Gastrocnemius medialis (tissue), 4 donors: ENCODE measurements around the gene ARF3.

ENCODE experiments used
- CTCF ChIP-seq, 5 experiments: fragments of 450-650 bp in 3 of 5; fragments of 200-600 bp in 2 of 5; sonication (generic) in 2 of 5; IDR thresholded peaks in 4 of 5; conservative IDR thresholded peaks in 1 of 5; 1 replicate in 4 of 5; 2 replicates in 1 of 5; pipeline ENCODE4 v1.5.1; 2016 to 2019; ENCODE audit warnings: antibody characterized with exemption in 5 of 5, mild to moderate bottlenecking in 3 of 5, moderate library complexity in 3 of 5
- POLR2A ChIP-seq, 2 donors: fragments of 450-650 bp; IDR thresholded peaks; one replicate each; pipeline ENCODE4 v1.6.1; 2017; ENCODE audit warnings: antibody characterized with exemption in 2 of 2, mild to moderate bottlenecking in 2 of 2, moderate library complexity in 2 of 2

DNA sequence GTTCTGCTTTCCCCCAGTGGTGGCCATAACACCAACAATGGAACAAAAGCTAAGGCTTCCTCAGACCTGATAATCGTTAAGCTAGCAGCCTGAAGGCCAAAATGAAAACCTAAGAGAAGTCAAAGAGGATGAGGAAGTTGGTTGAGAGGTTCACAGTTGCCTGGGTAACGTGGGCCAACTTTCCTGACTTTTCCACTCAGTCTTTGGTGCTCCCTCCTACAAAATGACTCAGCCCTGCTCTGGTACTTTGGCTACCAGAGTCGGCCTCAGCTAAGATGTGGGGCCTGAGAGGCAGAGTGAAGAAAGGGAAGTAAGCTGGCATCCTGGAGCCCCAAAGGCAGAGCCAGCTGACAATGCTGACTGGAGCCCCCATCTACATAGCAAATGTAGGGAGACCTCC is 17.1 kb downstream of the ARF3 start:
- TF ChIP-seq CTCF (IDR thresholded peaks at IDR 0.05 in 4 of 5, conservative IDR thresholded peaks at IDR 0.05 in 1 of 5), result no peak
- TF ChIP-seq POLR2A (IDR thresholded peaks at IDR 0.05), result no peak
